ENCODE measurements around the gene L1CAM.

- TF ChIP-seq, protein P1, sequence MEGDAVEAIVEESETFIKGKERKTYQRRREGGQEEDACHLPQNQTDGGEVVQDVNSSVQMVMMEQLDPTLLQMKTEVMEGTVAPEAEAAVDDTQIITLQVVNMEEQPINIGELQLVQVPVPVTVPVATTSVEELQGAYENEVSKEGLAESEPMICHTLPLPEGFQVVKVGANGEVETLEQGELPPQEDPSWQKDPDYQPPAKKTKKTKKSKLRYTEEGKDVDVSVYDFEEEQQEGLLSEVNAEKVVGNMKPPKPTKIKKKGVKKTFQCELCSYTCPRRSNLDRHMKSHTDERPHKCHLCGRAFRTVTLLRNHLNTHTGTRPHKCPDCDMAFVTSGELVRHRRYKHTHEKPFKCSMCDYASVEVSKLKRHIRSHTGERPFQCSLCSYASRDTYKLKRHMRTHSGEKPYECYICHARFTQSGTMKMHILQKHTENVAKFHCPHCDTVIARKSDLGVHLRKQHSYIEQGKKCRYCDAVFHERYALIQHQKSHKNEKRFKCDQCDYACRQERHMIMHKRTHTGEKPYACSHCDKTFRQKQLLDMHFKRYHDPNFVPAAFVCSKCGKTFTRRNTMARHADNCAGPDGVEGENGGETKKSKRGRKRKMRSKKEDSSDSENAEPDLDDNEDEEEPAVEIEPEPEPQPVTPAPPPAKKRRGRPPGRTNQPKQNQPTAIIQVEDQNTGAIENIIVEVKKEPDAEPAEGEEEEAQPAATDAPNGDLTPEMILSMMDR (IDR thresholded peaks at IDR 0.05), result no peak
- TF ChIP-seq EZH2 (IDR thresholded peaks at IDR 0.05), result no peak
- no peak for TF ChIP-seq EZH2phosphoT487 (IDR thresholded peaks at IDR 0.05)
These were observed 40.5 kb upstream of the L1CAM start for GRCh38 chrX:153926552-153926857.

All from neural progenitor cell (in vitro differentiated cells).